ENCODE data around the gene COMMD9. TPM values are rescaled to one million over a fixed set of nuclear protein-coding genes. Genes with fewer than 3 reads are reported as not detected.

Gene COMMD9
- total and polyA plus RNA-seq, 2 of the 8 experiments (the other 6 are each of a cell fraction or from before 2014, with no cell fraction given) = 42.5 to 49.1 TPM

DNA sequence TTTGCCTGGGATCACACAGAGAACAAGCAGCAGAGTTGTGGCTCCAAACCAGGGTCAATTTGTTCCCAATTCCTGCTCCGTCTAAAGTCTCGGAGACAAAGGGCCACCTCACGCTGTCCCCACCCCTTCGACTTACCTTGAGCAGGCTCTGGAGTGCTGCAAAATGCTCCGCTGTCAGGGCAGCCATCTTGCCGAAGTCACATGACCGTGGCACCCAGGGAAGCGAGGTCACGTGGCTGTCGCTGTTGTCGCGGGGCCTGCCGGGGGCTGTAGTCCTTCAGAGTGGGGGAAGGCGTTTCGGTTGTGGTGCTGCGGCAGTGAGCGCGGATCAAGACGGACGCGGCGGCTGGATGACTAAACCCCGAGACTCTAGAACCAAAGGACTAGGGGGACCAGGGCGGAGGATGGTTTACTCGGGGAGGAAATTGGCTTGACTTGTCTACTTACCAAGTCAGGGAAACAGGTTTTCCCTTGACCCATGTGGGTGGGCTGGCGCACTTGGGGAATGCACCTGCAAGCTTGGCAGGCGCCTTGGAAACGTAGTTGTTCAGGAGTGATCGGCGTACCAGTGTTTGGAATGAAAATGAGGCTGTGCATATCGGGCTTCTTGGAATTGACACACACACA, at the start of gene COMMD9 (continued):
- TF ChIP-seq, protein P1, sequence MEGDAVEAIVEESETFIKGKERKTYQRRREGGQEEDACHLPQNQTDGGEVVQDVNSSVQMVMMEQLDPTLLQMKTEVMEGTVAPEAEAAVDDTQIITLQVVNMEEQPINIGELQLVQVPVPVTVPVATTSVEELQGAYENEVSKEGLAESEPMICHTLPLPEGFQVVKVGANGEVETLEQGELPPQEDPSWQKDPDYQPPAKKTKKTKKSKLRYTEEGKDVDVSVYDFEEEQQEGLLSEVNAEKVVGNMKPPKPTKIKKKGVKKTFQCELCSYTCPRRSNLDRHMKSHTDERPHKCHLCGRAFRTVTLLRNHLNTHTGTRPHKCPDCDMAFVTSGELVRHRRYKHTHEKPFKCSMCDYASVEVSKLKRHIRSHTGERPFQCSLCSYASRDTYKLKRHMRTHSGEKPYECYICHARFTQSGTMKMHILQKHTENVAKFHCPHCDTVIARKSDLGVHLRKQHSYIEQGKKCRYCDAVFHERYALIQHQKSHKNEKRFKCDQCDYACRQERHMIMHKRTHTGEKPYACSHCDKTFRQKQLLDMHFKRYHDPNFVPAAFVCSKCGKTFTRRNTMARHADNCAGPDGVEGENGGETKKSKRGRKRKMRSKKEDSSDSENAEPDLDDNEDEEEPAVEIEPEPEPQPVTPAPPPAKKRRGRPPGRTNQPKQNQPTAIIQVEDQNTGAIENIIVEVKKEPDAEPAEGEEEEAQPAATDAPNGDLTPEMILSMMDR (IDR thresholded peaks at IDR 0.05; ENCODE audit: control extremely low read depth in 1 of 3, insufficient read depth in 1 of 3, low read depth in 1 of 3, low read length in 3 of 3) = no peak
- TF ChIP-seq TBP (IDR thresholded peaks at IDR 0.05; ENCODE audit: low read depth, low read length) = peak; percentile 79
- peak; percentile 60 for TF ChIP-seq ASH2L (IDR thresholded peaks at IDR 0.05; ENCODE audit: low read length)
- TF ChIP-seq, protein P2, sequence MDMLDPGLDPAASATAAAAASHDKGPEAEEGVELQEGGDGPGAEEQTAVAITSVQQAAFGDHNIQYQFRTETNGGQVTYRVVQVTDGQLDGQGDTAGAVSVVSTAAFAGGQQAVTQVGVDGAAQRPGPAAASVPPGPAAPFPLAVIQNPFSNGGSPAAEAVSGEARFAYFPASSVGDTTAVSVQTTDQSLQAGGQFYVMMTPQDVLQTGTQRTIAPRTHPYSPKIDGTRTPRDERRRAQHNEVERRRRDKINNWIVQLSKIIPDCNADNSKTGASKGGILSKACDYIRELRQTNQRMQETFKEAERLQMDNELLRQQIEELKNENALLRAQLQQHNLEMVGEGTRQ (IDR thresholded peaks at IDR 0.05; ENCODE audit: low read length) = peak; percentile 100
- peak; percentile 99 for TF ChIP-seq SAP30 (IDR thresholded peaks at IDR 0.05; ENCODE audit: insufficient read depth, insufficient replicate concordance, low read length)
- no peak for TF ChIP-seq CHD1 (IDR thresholded peaks at IDR 0.05; ENCODE audit: low read depth, low read length)
- TF ChIP-seq JUND (IDR thresholded peaks at IDR 0.05; ENCODE audit: low read length) = 0 out of 2 replicates have a peak, but pooled peaks have one; percentile 5
- no peak for TF ChIP-seq TEAD4 (IDR thresholded peaks at IDR 0.05; ENCODE audit: low read depth, low read length)
- TF ChIP-seq SP1 (IDR thresholded peaks at IDR 0.05; ENCODE audit: low read depth, low read length) = no peak
- peak; percentile 97 for TF ChIP-seq KDM5A (IDR thresholded peaks at IDR 0.05; ENCODE audit: low read length)

Measured in H1 (cell line).